Neural cell (in vitro differentiated cells): ENCODE data around the gene CA12. TPM values are rescaled to one million over a fixed set of nuclear protein-coding genes. Genes with fewer than 3 reads are reported as not detected.

Source experiments
- H2AFZ ChIP-seq: fragments of 200-600, 300-800 bp; sonication (generic), shearing (Covaris generic); 2 replicates; pipeline ENCODE4 v1.6.0; 2014; ENCODE audit warnings: low read depth, mild to moderate bottlenecking, antibody characterized with exemption, low read length, moderate library complexity
- H3F3A ChIP-seq: fragments of 200-600 bp; shearing (Covaris generic); 2 replicates; pipeline ENCODE4 v1.6.1; 2016; ENCODE audit warnings: mild to moderate bottlenecking, moderate library complexity, mixed read lengths, antibody characterized with exemption, low read length; ENCODE audit not compliant: insufficient read depth, poor library complexity, severe bottlenecking
- H3K27ac ChIP-seq: fragments of 200-600, 300-800 bp; sonication (generic), shearing (Covaris generic); 2 replicates; pipeline ENCODE4 v1.5.1; 2014; ENCODE audit warnings: mild to moderate bottlenecking, low read length, moderate library complexity
- H3K27me3 ChIP-seq: fragments of 300-800, 200-600 bp; sonication (generic), shearing (Covaris generic); 2 replicates; pipeline ENCODE4 v1.6.0; 2014; ENCODE audit warnings: mild to moderate bottlenecking, low read depth, low read length, moderate library complexity; ENCODE audit not compliant: insufficient read depth
- H3K36me3 ChIP-seq: fragments of 300-800, 200-600 bp; sonication (generic), shearing (Covaris generic); 2 replicates; pipeline ENCODE4 v1.5.1; 2014; ENCODE audit warnings: mild to moderate bottlenecking, antibody characterized with exemption, low read length, moderate library complexity; ENCODE audit not compliant: insufficient read depth
- H3K4me2 ChIP-seq: fragments of 300-800, 200-600 bp; sonication (generic), shearing (Covaris generic); 2 replicates; pipeline ENCODE4 v1.6.0; 2014; ENCODE audit warnings: mild to moderate bottlenecking, low read length
- H3K4me3 ChIP-seq: fragments of 300-800, 200-600 bp; sonication (generic), shearing (Covaris generic); 2 replicates; pipeline ENCODE4 v1.5.1; 2014; ENCODE audit warnings: mild to moderate bottlenecking, low read length, moderate library complexity
- H3K79me2 ChIP-seq: fragments of 200-600 bp; shearing (Covaris generic); replicated peaks from 2 replicates; pipeline ENCODE4 v1.6.0; 2014; ENCODE audit warnings: mild to moderate bottlenecking, low read length, moderate library complexity; ENCODE audit not compliant: insufficient read depth
- H3K9ac ChIP-seq: fragments of 300-800, 200-600 bp; sonication (generic), shearing (Covaris generic); 2 replicates; pipeline ENCODE4 v1.6.1; 2016; ENCODE audit warnings: mild to moderate bottlenecking, low read length, mixed read lengths
- H3K9me2 ChIP-seq: fragments of 200-600 bp; shearing (Covaris generic); 2 replicates; pipeline ENCODE4 v1.6.1; 2016; ENCODE audit warnings: mild to moderate bottlenecking, low read length, mixed read lengths; ENCODE audit not compliant: insufficient read depth
- H3K9me3 ChIP-seq: fragments of 200-600, 300-800 bp; sonication (generic), shearing (Covaris generic); 2 replicates; pipeline ENCODE4 v1.6.1; 2016; ENCODE audit warnings: mild to moderate bottlenecking, mixed run types, low read length, moderate library complexity, mixed read lengths
- H4K20me1 ChIP-seq: fragments of 200-600 bp; shearing (Covaris generic); 2 replicates; pipeline ENCODE4 v1.6.1; 2016; ENCODE audit warnings: mild to moderate bottlenecking, mixed run types; ENCODE audit not compliant: insufficient read depth
- CTCF ChIP-seq: fragments of 450-650 bp; IDR thresholded peaks from 2 replicates; pipeline ENCODE4 v1.5.1; 2014; ENCODE audit warnings: antibody characterized with exemption, mild to moderate bottlenecking, moderate library complexity; ENCODE audit not compliant: poor library complexity, severe bottlenecking
- EP300 ChIP-seq: fragments of 450-650 bp; conservative IDR thresholded peaks from 2 replicates; pipeline ENCODE4 v1.6.1; 2014; ENCODE audit warnings: antibody characterized with exemption, mild to moderate bottlenecking, moderate library complexity; ENCODE audit not compliant: poor library complexity, severe bottlenecking
- EZH2 ChIP-seq: fragments of 200-600, 300-800 bp; shearing (Covaris generic), sonication (generic); IDR thresholded peaks from 2 replicates; pipeline ENCODE4 v1.6.1; 2014; ENCODE audit warnings: antibody characterized with exemption, low read length, borderline replicate concordance, mild to moderate bottlenecking; ENCODE audit not compliant: insufficient read depth, poor library complexity, severe bottlenecking
- MXI1 ChIP-seq: fragments of 450-650 bp; conservative IDR thresholded peaks from 2 replicates; pipeline ENCODE4 v1.6.1; 2014; ENCODE audit warnings: antibody characterized with exemption, mild to moderate bottlenecking; ENCODE audit not compliant: poor library complexity, severe bottlenecking
- POLR2AphosphoS5 ChIP-seq: IDR thresholded peaks from 2 replicates; pipeline ENCODE4 v1.6.1; 2012
- RAD21 ChIP-seq: fragments of 450-650 bp; conservative IDR thresholded peaks from 2 replicates; pipeline ENCODE4 v1.6.1; 2014; ENCODE audit warnings: antibody characterized with exemption, mild to moderate bottlenecking, moderate library complexity
- REST ChIP-seq: IDR thresholded peaks from 2 replicates; pipeline ENCODE4 v1.6.1; 2012; ENCODE audit warnings: borderline replicate concordance
- SMC3 ChIP-seq: fragments of 450-650 bp; conservative IDR thresholded peaks from 2 replicates; pipeline ENCODE4 v1.6.1; 2014; ENCODE audit warnings: antibody characterized with exemption, mild to moderate bottlenecking, moderate library complexity; ENCODE audit not compliant: poor library complexity
- TAF1 ChIP-seq: IDR thresholded peaks from 2 replicates; pipeline ENCODE4 v1.6.1; 2012; ENCODE audit warnings: low read depth
- polyA plus RNA-seq: library from polyadenylated mRNA; depleted of rRNA; stranded (reverse); fragments of >200 nt; gene quantifications from 2 replicates; pipeline ENCODE4 v1.2.3, GENCODE V29; 2014

The CA12 gene
- polyA plus RNA-seq, 1 donor from 2014 or later: 0.11 TPM

GRCh38 chr15:63390689-63391088, 9.0 kb upstream of the CA12 start:
- H2AFZ ChIP-seq: no peak overlapping the region
- H3K79me2 ChIP-seq: no peaks in the 10 kb centered on the region
- no peaks in the 10 kb centered on the region for H4K20me1 ChIP-seq
- no peak overlapping the region for H3K9ac ChIP-seq
- no peaks in the 10 kb centered on the region for H3K9me3 ChIP-seq
- no peak overlapping the region for H3K4me3 ChIP-seq
- H3K36me3 ChIP-seq: no peaks in the 10 kb centered on the region
- no peak overlapping the region for H3K4me2 ChIP-seq
- H3K9me2 ChIP-seq: no peaks in the 10 kb centered on the region
- TF ChIP-seq SMC3 (no peak), TAF1 (no peak), REST (no peak), POLR2AphosphoS5 (no peak), CTCF (no peak)
- no peaks in the 10 kb centered on the region for H3F3A ChIP-seq
- H3K27ac ChIP-seq: no peak overlapping the region
- H3K27me3 ChIP-seq: no peaks in the 10 kb centered on the region

- no peaks in the 10 kb centered on the region for H3K9me2 ChIP-seq
- H3K4me3 ChIP-seq: no peak overlapping the region
- H3F3A ChIP-seq: no peaks in the 10 kb centered on the region
- no peaks in the 10 kb centered on the region for H3K36me3 ChIP-seq
- no peaks in the 10 kb centered on the region for H3K27me3 ChIP-seq
- no peak overlapping the region for H3K9ac ChIP-seq
- H4K20me1 ChIP-seq: no peaks in the 10 kb centered on the region
- no peaks in the 10 kb centered on the region for H3K9me3 ChIP-seq
- H3K4me2 ChIP-seq: no peak overlapping the region
- H3K27ac ChIP-seq: no peak overlapping the region
- H3K79me2 ChIP-seq: no peaks in the 10 kb centered on the region
- no peak overlapping the region for H2AFZ ChIP-seq
- no peak for TF ChIP-seq TAF1
- TF ChIP-seq RAD21: no peak
- TF ChIP-seq REST: no peak
- TF ChIP-seq EP300: no peak
- no peak for TF ChIP-seq SMC3
- no peak for TF ChIP-seq CTCF
- no peak for TF ChIP-seq EZH2
- no peak for TF ChIP-seq MXI1
- no peak for TF ChIP-seq POLR2AphosphoS5
Observed at GRCh38 chr15:63389902-63390670, 8.4 kb upstream of the CA12 start.
